Testis (tissue), 3 donors: ENCODE data around the gene NOS1. TPM values are rescaled to one million over a fixed set of nuclear protein-coding genes. Genes with fewer than 3 reads are reported as not detected.

Source experiments
- DNase-seq: peaks from one replicate; pipeline ENCODE4 v3.0.0-alpha.2; 2019
- H3K27ac ChIP-seq, 2 donors: fragments of 200-600 bp; sonication (generic); one replicate each; pipeline ENCODE4 v1.5.1; 2019
- H3K27me3 ChIP-seq: fragments of 200-600 bp; sonication (generic); one replicate; pipeline ENCODE4 v1.5.1; 2019
- H3K36me3 ChIP-seq: fragments of 200-600 bp; sonication (generic); one replicate; pipeline ENCODE4 v1.5.1; 2017; ENCODE audit warnings: low read depth; ENCODE audit errors: missing control alignments
- H3K4me1 ChIP-seq: fragments of 200-600 bp; sonication (generic); one replicate; pipeline ENCODE4 v1.5.1; 2019
- H3K4me3 ChIP-seq, 2 donors: fragments of 200-600 bp; sonication (generic); one replicate each; pipeline ENCODE4 v1.5.1; 2017 to 2019
- H3K9me3 ChIP-seq: fragments of 200-600 bp; sonication (generic); one replicate; pipeline ENCODE4 v1.5.1; 2017
- CTCF ChIP-seq, 3 experiments: fragments of 450-650 bp in 2 of 3; fragments of 200-600 bp in 1 of 3; sonication (generic) in 1 of 3; IDR thresholded peaks; one replicate each; pipeline ENCODE4 v1.5.1; 2016 to 2019; ENCODE audit warnings: antibody characterized with exemption in 3 of 3, mild to moderate bottlenecking in 2 of 3, moderate library complexity in 1 of 3
- POLR2A ChIP-seq: fragments of 450-650 bp; IDR thresholded peaks from one replicate; pipeline ENCODE4 v1.6.1; 2017; ENCODE audit warnings: antibody characterized with exemption, mild to moderate bottlenecking, moderate library complexity
- WGBS, 2 donors: methylation state at CpG; one replicate each; pipeline ENCODE4 v1.1.5; 2018; 5-methylcytosine and 5-hydroxymethylcytosine counted together
- intact Hi-C: fragments of 100-400 bp; cut with DNase I; formaldehyde crosslinking; loops from one replicate; pipeline ENCODE4 v1.15.1; 2023; ENCODE audit warnings: low total_unique reads
- polyA plus RNA-seq: library from polyadenylated mRNA; stranded (reverse); fragments of 350-450 nt; fragmentation: Illumina TruSeq; extraction: RNeasy Lipid Tissue Mini Kit (QIAGEN cat#74804); gene quantifications from one replicate; pipeline ENCODE4 v1.2.3, GENCODE V29; 2014; ENCODE audit warnings: low read depth, low replicate concordance; ENCODE audit not compliant: insufficient read depth
- total RNA-seq, 2 donors: library from RNA; depleted of rRNA; stranded (reverse); fragments of >200 nt; gene quantifications; one replicate each; pipeline ENCODE4 v1.2.3, GENCODE V29; 2016

Gene NOS1
- total and polyA plus RNA-seq, 3 donors from 2014 or later = 1.5 to 3.8 (median 3.1) TPM

GRCh38 chr12:117395766-117396165, 34.3 kb upstream of the NOS1 start:
- H3K36me3 ChIP-seq = no peaks in the 10 kb centered on the region
- TF ChIP-seq POLR2A = no peak
- TF ChIP-seq CTCF (IDR thresholded peaks at IDR 0.05) = no peak
- no peak overlapping the region for H3K4me3 ChIP-seq
- H3K9me3 ChIP-seq = no peaks in the 10 kb centered on the region
- intact Hi-C loops = no loop called here
- no peaks in the 10 kb centered on the region for H3K27me3 ChIP-seq
- H3K4me1 ChIP-seq = no peaks in the 10 kb centered on the region
- no peak overlapping the region for H3K27ac ChIP-seq
- DNase-seq = no peak

- DNase-seq = no peak
- intact Hi-C loops = no loop called here
- Histone ChIP-seq H3K4me1 (no peaks in the 10 kb centered on the region), H3K36me3 (no peaks in the 10 kb centered on the region), H3K4me3 (no peak overlapping the region), H3K9me3 (no peaks in the 10 kb centered on the region), H3K27me3 (no peaks in the 10 kb centered on the region), H3K27ac (no peak overlapping the region)
- TF ChIP-seq CTCF (IDR thresholded peaks at IDR 0.05) (no peak), POLR2A (no peak)
- WGBS, 2 donors = 84 to 88% methylated on average over 1 of the region's 1 CpG
Observed at GRCh38 chr12:117394491-117394890, 33.1 kb upstream of the NOS1 start.

- 89 to 96% methylated on average over 7 of the region's 7 CpGs for WGBS, 2 donors
- intact Hi-C loops = no loop called here
Observed at GRCh38 chr12:117393656-117394055, 32.2 kb upstream of the NOS1 start.

GRCh38 chr12:117390866-117391265, 29.4 kb upstream of the NOS1 start:
- 88 to 90% methylated on average over 5 of the region's 5 CpGs for WGBS, 2 donors
- Histone ChIP-seq H3K4me3 (no peak overlapping the region), H3K36me3 (no peaks in the 10 kb centered on the region), H3K9me3 (no peaks in the 10 kb centered on the region), H3K4me1 (no peaks in the 10 kb centered on the region), H3K27ac (no peak overlapping the region), H3K27me3 (no peaks in the 10 kb centered on the region)
- TF ChIP-seq POLR2A = no peak
- no peak for DNase-seq
- intact Hi-C loops = no loop called here

More at GRCh38 chr12:117393656-117394055, 32.2 kb upstream of the NOS1 start:
- DNase-seq = no peak
- TF ChIP-seq POLR2A (no peak), CTCF (IDR thresholded peaks at IDR 0.05) (no peak)
- Histone ChIP-seq H3K27me3 (no peaks in the 10 kb centered on the region), H3K36me3 (no peaks in the 10 kb centered on the region), H3K4me1 (no peaks in the 10 kb centered on the region), H3K4me3 (no peak overlapping the region), H3K9me3 (no peaks in the 10 kb centered on the region), H3K27ac (no peak overlapping the region)

- H3K4me3 ChIP-seq = no peak overlapping the region
- no peaks in the 10 kb centered on the region for H3K9me3 ChIP-seq
- 45 to 68% methylated on average over 8 to 9 of the region's 9 CpGs for WGBS, 2 donors
- TF ChIP-seq POLR2A = no peak
- TF ChIP-seq CTCF (IDR thresholded peaks at IDR 0.05) = no peak
- H3K27me3 ChIP-seq = no peaks in the 10 kb centered on the region
- DNase-seq = no peak
- intact Hi-C loops = no loop called here
- H3K27ac ChIP-seq = no peak overlapping the region
- no peaks in the 10 kb centered on the region for H3K4me1 ChIP-seq
- H3K36me3 ChIP-seq = no peaks in the 10 kb centered on the region
Observed at GRCh38 chr12:117388951-117389446, 27.6 kb upstream of the NOS1 start.
